ENCODE measurements around the gene EEF1G. TPM values are rescaled to one million over a fixed set of nuclear protein-coding genes. Genes with fewer than 3 reads are reported as not detected.

Gene EEF1G
- total and polyA plus RNA-seq, 9 of the 15 experiments (the other 6 are each of a cell fraction or from before 2014, with no cell fraction given): 985 to 2,349 (median 2,035) TPM

- TF ChIP-seq NCOA4 (IDR thresholded peaks at IDR 0.05; ENCODE audit: partially characterized antibody) (no peak), L3MBTL2 (IDR thresholded peaks at IDR 0.05) (peak; percentile 56; the same call in 1 of the 2 replicates), E2F1 (CRISPR knock-in tag; IDR thresholded peaks at IDR 0.05) (0 out of 2 replicates have a peak, but pooled peaks have one; percentile 51), KLF13 (tag; IDR thresholded peaks at IDR 0.05; ENCODE audit: borderline replicate concordance, low read depth) (0 out of 2 replicates have a peak, but pooled peaks have one; percentile 57), SREBF2 (CRISPR knock-in tag; IDR thresholded peaks at IDR 0.05) (no peak), SIRT6 (IDR thresholded peaks at IDR 0.05; ENCODE audit: low read depth, low read length) (no peak), ZNF561 (CRISPR knock-in tag; conservative IDR thresholded peaks at IDR 0.05) (0 out of 2 replicates have a peak, but pooled peaks have one; percentile 35), MIER1 (IDR thresholded peaks at IDR 0.05; ENCODE audit: low read depth) (no peak), CC2D1A (IDR thresholded peaks at IDR 0.05) (peak; percentile 76), ZNF197 (CRISPR knock-in tag; IDR thresholded peaks at IDR 0.05; ENCODE audit: low read depth) (no peak), SAFB (IDR thresholded peaks at IDR 0.05; ENCODE audit: borderline replicate concordance, low read depth, low read length) (no peak), GABPB1 (CRISPR knock-in tag; IDR thresholded peaks at IDR 0.05) (peak; percentile 47; the same call in 1 of the 2 replicates), DDX20 (tag; IDR thresholded peaks at IDR 0.05; ENCODE audit: low read depth) (no peak), ZBTB49 (CRISPR knock-in tag; IDR thresholded peaks at IDR 0.05; ENCODE audit: borderline replicate concordance) (no peak), ZFPM2 (CRISPR knock-in tag; IDR thresholded peaks at IDR 0.05) (no peak), NFYB (IDR thresholded peaks at IDR 0.05; ENCODE audit: extremely low read depth, insufficient read length) (no peak), JUND (IDR thresholded peaks at IDR 0.05; ENCODE audit: borderline replicate concordance, low read depth, low read length) (peak; percentile 46; the same call in 1 of the 2 replicates), JUND (tag; IDR thresholded peaks at IDR 0.05; ENCODE audit: borderline replicate concordance, low read depth, low read length) (peak; percentile 39; the same call in 1 of the 3 replicates), FOSL1 (tag; conservative IDR thresholded peaks at IDR 0.05) (peak; percentile 69), ARID1B (IDR thresholded peaks at IDR 0.05) (peak; percentile 48; the same call in 1 of the 2 replicates), KAT7 (CRISPR knock-in tag; IDR thresholded peaks at IDR 0.05; ENCODE audit: borderline replicate concordance) (peak; percentile 68), SPI1 (IDR thresholded peaks at IDR 0.05; ENCODE audit: borderline replicate concordance, low read depth, low read length) (peak; percentile 83), MAZ (CRISPR knock-in tag; conservative IDR thresholded peaks at IDR 0.05 in 1 of 2, IDR thresholded peaks at IDR 0.05 in 1 of 2) (peak; percentile 83 to 95)
These were observed 30.7 kb downstream of the EEF1G start (continued) for GRCh38 chr11:62542750-62543567.

Data from K562 (cell line).